Uterus (tissue), 4 donors: ENCODE data around the gene PRIMA1. TPM values are rescaled to one million over a fixed set of nuclear protein-coding genes. Genes with fewer than 3 reads are reported as not detected.
"Not testable (repeated sequence)": the region's sequence is repeated elsewhere in the genome, so short reads cannot be mapped to it uniquely, and the experiment has no call there.

Experiments
- DNase-seq, 2 donors: peaks; one replicate each; pipeline ENCODE4 v3.0.0-alpha.2; 2019 to 2020
- H3K27ac ChIP-seq, 2 donors: fragments of 200-600 bp; sonication (generic); 1 replicate in 1 of 2; 2 replicates in 1 of 2; pipeline ENCODE4 v1.5.1; 2016 to 2018
- H3K27me3 ChIP-seq, 2 donors: fragments of 200-600 bp; sonication (generic); one replicate each; pipeline ENCODE4 v1.5.1; 2018 to 2019; ENCODE audit warnings: control low read depth in 1 of 2
- H3K36me3 ChIP-seq, 2 donors: fragments of 200-600 bp; sonication (generic); one replicate each; pipeline ENCODE4 v1.5.1; 2019; ENCODE audit warnings: control low read depth in 1 of 2
- H3K4me1 ChIP-seq, 2 donors: fragments of 200-600 bp; sonication (generic); one replicate each; pipeline ENCODE4 v1.5.1; 2018 to 2019; ENCODE audit warnings: control low read depth in 1 of 2
- H3K4me3 ChIP-seq, 2 donors: fragments of 200-600 bp; sonication (generic); 1 replicate in 1 of 2; 2 replicates in 1 of 2; pipeline ENCODE4 v1.5.1; 2018 to 2019; ENCODE audit warnings: mild to moderate bottlenecking in 1 of 2
- H3K9me3 ChIP-seq, 2 donors: fragments of 200-600 bp; sonication (generic); one replicate each; pipeline ENCODE4 v1.5.1; 2019; ENCODE audit warnings: control low read depth in 1 of 2
- CTCF ChIP-seq, 4 experiments: fragments of 200-600 bp in 2 of 4; fragments of 450-650 bp in 2 of 4; sonication (generic) in 2 of 4; IDR thresholded peaks; one replicate each; pipeline ENCODE4 v1.5.1; 2016 to 2019; ENCODE audit warnings: antibody characterized with exemption in 4 of 4, mild to moderate bottlenecking in 2 of 4, moderate library complexity in 1 of 4
- POLR2A ChIP-seq, 2 donors: fragments of 450-650 bp; IDR thresholded peaks; one replicate each; pipeline ENCODE4 v1.6.1; 2016; ENCODE audit warnings: antibody characterized with exemption in 2 of 2, mild to moderate bottlenecking in 1 of 2, moderate library complexity in 1 of 2
- intact Hi-C: fragments of 100-400 bp; cut with DNase I; formaldehyde crosslinking; loops from one replicate; pipeline ENCODE4 v1.15.1; 2023; ENCODE audit warnings: low total_unique reads
- total RNA-seq, 4 donors: library from RNA; depleted of rRNA in 3 of 4; stranded (reverse); fragments of >200 nt in 3 of 4; gene quantifications; one replicate each; pipeline versions ENCODE4 v1.1.0 to v1.2.4, GENCODE V29; 2014 to 2023
- donor health status: DM: yes; HTN: yes; CAD: no.

Gene PRIMA1
- total RNA-seq, 4 donors from 2014 or later = 0.48 to 24.5 (median 3.8) TPM

- H3K4me3 ChIP-seq = no peak overlapping the region
- H3K9me3 ChIP-seq = peaks cover 0 to 4% of the 10 kb centered on the region in 2 donors
- no peaks in the 10 kb centered on the region for H3K27me3 ChIP-seq
- H3K27ac ChIP-seq = no peak overlapping the region
- DNase-seq = no peak
- TF ChIP-seq CTCF (IDR thresholded peaks at IDR 0.05) (no peak), POLR2A (IDR thresholded peaks at IDR 0.05) (no peak)
- intact Hi-C loops = no loop called here
- H3K36me3 ChIP-seq = no peaks in the 10 kb centered on the region
- no peaks in the 10 kb centered on the region for H3K4me1 ChIP-seq
These were observed 30.6 kb upstream of the PRIMA1 start for GRCh38 chr14:93818857-93819256.

- peaks cover 0 to 4% of the 10 kb centered on the region in 2 donors for H3K9me3 ChIP-seq
- DNase-seq = no peak
- no peak overlapping the region for H3K4me3 ChIP-seq
- no peaks in the 10 kb centered on the region for H3K36me3 ChIP-seq
- no peak overlapping the region for H3K27ac ChIP-seq
- TF ChIP-seq CTCF (IDR thresholded peaks at IDR 0.05) (no peak), POLR2A (IDR thresholded peaks at IDR 0.05) (no peak)
- no peaks in the 10 kb centered on the region for H3K4me1 ChIP-seq
- no peaks in the 10 kb centered on the region for H3K27me3 ChIP-seq
- intact Hi-C loops = no loop called here
These were observed 23.4 kb upstream of the PRIMA1 start for GRCh38 chr14:93811676-93812075.

- TF ChIP-seq POLR2A (IDR thresholded peaks at IDR 0.05) (no peak), CTCF (IDR thresholded peaks at IDR 0.05) (no peak)
- intact Hi-C loops = no loop called here
- no peak for DNase-seq
- no peaks in the 10 kb centered on the region for H3K27me3 ChIP-seq
- no peaks in the 10 kb centered on the region for H3K4me1 ChIP-seq
- peaks cover 0 to 4% of the 10 kb centered on the region in 2 donors for H3K9me3 ChIP-seq
- H3K36me3 ChIP-seq = no peaks in the 10 kb centered on the region
- no peak overlapping the region for H3K4me3 ChIP-seq
- H3K27ac ChIP-seq = no peak overlapping the region
These were observed 22.7 kb upstream of the PRIMA1 start for GRCh38 chr14:93811020-93811419.

GRCh38 chr14:93809491-93810420 is 21.5 kb upstream of the PRIMA1 start:
- H3K4me3 ChIP-seq, H3K27ac ChIP-seq, H3K27me3 ChIP-seq, DNase-seq, intact Hi-C loops, H3K4me1 ChIP-seq, H3K36me3 ChIP-seq, H3K9me3 ChIP-seq: not testable (repeated sequence)

DNA sequence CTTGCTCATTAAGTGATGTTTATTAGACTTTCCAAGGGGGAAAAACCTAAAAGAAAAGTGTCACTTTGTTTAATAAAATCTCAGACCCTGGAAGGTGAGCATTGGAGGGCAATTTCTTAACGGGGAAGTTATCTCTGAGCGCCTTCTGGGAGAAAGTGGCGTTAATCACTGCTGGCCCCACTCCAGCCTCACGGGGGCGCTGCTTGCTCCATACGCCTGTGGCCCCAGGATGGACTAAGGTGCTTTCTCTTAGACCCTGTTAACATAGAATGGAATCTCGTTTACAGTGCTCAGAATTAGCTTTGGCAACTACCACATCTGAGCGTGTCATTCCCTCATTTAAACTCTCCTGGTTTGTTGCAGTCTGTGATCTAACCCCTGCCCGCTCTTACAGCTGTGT is 16.4 kb upstream of the PRIMA1 start:
- Histone ChIP-seq H3K4me3 (no peak overlapping the region), H3K36me3 (no peaks in the 10 kb centered on the region), H3K27me3 (no peaks in the 10 kb centered on the region), H3K9me3 (no peaks in the 10 kb centered on the region), H3K27ac (peak overlapping the region in 1 of 2 donors; percentile 36), H3K4me1 (peaks cover 5 to 6% of the 10 kb centered on the region in 2 donors)
- TF ChIP-seq POLR2A (IDR thresholded peaks at IDR 0.05) = no peak
- TF ChIP-seq CTCF (IDR thresholded peaks at IDR 0.05) = no peak
- intact Hi-C loops = no loop called here
- no peak for DNase-seq
